ENCODE results near the gene MED4.

The MED4 gene

DNA sequence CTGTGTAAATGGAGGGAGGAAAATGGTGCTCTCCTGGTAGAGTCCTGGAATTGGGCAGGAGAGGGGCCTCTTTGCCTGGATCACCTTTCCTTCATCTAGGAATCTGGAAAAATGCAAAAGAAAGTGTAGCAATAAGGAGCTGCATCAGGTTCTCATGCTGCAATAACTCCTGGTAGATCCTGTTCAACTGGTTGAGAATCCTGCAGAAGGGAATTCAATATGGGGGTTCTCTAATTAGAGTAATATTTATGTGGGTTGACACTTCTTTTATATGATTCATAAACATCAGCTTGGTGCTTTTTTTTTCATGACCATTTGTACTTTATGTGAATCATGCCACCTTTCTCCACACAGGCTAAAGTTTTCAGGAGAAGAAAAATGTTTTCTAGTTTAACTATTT, 66.8 kb downstream of the MED4 start:
- no peak for DNase-seq

All from right forelimb (tissue), 1 donor.